Natural killer cell (primary cell): Measurements from ENCODE around the gene SPIRE1. TPM values are rescaled to one million over a fixed set of nuclear protein-coding genes. Genes with fewer than 3 reads are reported as not detected.
A peak's percentile ranks its signal among the peaks of the same experiment; 100 is the strongest.

ENCODE experiments used
- ATAC-seq, 3 donors: fragments of 150-1000 bp in 2 of 3; fragments of 200-7000 bp in 1 of 3; cut with Tn5 transposase; 1 replicate in 1 of 3; 2 replicates in 2 of 3; pipeline ENCODE4 v1.10.0; 2021; ENCODE audit warnings: mild to moderate bottlenecking in 2 of 3, moderate library complexity in 2 of 3
- DNase-seq, 2 donors: peaks; one replicate each; pipeline versions ENCODE4 v3.0.0 to v3.0.0-alpha.2; 2013 to 2021; ENCODE audit warnings: mixed read lengths in 1 of 2
- H3K27ac ChIP-seq: one replicate; pipeline ENCODE4 v1.5.1; 2013; ENCODE audit warnings: mild to moderate bottlenecking, low read length
- H3K27me3 ChIP-seq: one replicate; pipeline ENCODE4 v1.6.1; 2013; ENCODE audit warnings: low read length; ENCODE audit not compliant: control insufficient read depth, insufficient read depth
- H3K36me3 ChIP-seq: one replicate; pipeline ENCODE4 v1.6.1; 2013; ENCODE audit warnings: low read length; ENCODE audit not compliant: control insufficient read depth, insufficient read depth
- H3K4me1 ChIP-seq: one replicate; pipeline ENCODE4 v1.6.1; 2013; ENCODE audit warnings: low read length; ENCODE audit not compliant: control insufficient read depth, insufficient read depth
- H3K4me3 ChIP-seq: one replicate; pipeline ENCODE4 v1.5.1; 2013; ENCODE audit warnings: low read length
- H3K9me3 ChIP-seq: one replicate; pipeline ENCODE4 v1.6.1; 2013; ENCODE audit warnings: low read length; ENCODE audit not compliant: control insufficient read depth, insufficient read depth
- H3K27ac Mint-ChIP-seq, 2 donors: one replicate each; pipeline ENCODE4 v1.8.0; 2022; ENCODE audit warnings: mild to moderate bottlenecking in 2 of 2, mixed read lengths in 2 of 2, moderate library complexity in 1 of 2
- H3K27me3 Mint-ChIP-seq, 2 donors: one replicate each; pipeline ENCODE4 v1.8.0; 2022; ENCODE audit warnings: low read depth in 2 of 2, mixed read lengths in 2 of 2
- H3K36me3 Mint-ChIP-seq: one replicate; pipeline ENCODE4 v1.8.0; 2022; ENCODE audit warnings: mixed read lengths
- H3K4me1 Mint-ChIP-seq, 2 donors: one replicate each; pipeline ENCODE4 v1.8.0; 2022; ENCODE audit warnings: mixed read lengths in 2 of 2
- H3K4me3 Mint-ChIP-seq: one replicate; pipeline ENCODE4 v1.8.0; 2022; ENCODE audit warnings: mild to moderate bottlenecking, moderate library complexity, mixed read lengths
- H3K9me3 Mint-ChIP-seq, 2 donors: one replicate each; pipeline ENCODE4 v1.8.0; 2022; ENCODE audit warnings: mixed read lengths in 2 of 2
- CTCF ChIP-seq: fragments of 200-600 bp; IDR thresholded peaks from one replicate; pipeline ENCODE4 v1.8.0; 2022; ENCODE audit warnings: antibody characterized with exemption
- WGBS: methylation state at CpG from one replicate; pipeline ENCODE4 v1.1.7; 2013; ENCODE audit warnings: missing lambda C conversion rate; ENCODE audit not compliant: insufficient coverage; 5-methylcytosine and 5-hydroxymethylcytosine counted together
- intact Hi-C: fragments of 100-400 bp; cut with micrococcal nuclease; formaldehyde crosslinking; loops from one replicate; pipeline ENCODE4 v1.14.2; 2022
- total RNA-seq, 4 donors: library from RNA; stranded (reverse); fragments of 120-200 nt in 1 of 4; gene quantifications; one replicate each; pipeline versions ENCODE4 v1.2.3 to v1.2.4, GENCODE V29; 2013 to 2022

SPIRE1 gene
- total RNA-seq, 3 donors from 2014 or later (not counting 1 experiment from before 2014, with no cell fraction given), result 4.8 to 6.7 (median 5.4) TPM

- 89% methylated on average over 2 of the region's 3 CpGs for WGBS
- no peak overlapping the region for H3K4me3 ChIP-seq
- no peak overlapping the region for H3K4me3 Mint-ChIP-seq
- no peak overlapping the region for H3K27ac ChIP-seq
- ATAC-seq (no peak), DNase-seq (no peak)
- H3K36me3 Mint-ChIP-seq, result no peaks in the 10 kb centered on the region
- intact Hi-C loops, result no loop called here
- H3K4me1 Mint-ChIP-seq, result peaks cover 5 to 9% of the 10 kb centered on the region in 2 donors
- no peaks in the 10 kb centered on the region for H3K36me3 ChIP-seq
- H3K27me3 Mint-ChIP-seq, result peaks cover 16 to 19% of the 10 kb centered on the region in 2 donors
- H3K27ac Mint-ChIP-seq, result no peak overlapping the region
- H3K9me3 ChIP-seq, result no peaks in the 10 kb centered on the region
- peaks cover 18% of the 10 kb centered on the region for H3K4me1 ChIP-seq
- peaks cover 4% of the 10 kb centered on the region for H3K27me3 ChIP-seq
- TF ChIP-seq CTCF, result no peak
- no peaks in the 10 kb centered on the region for H3K9me3 Mint-ChIP-seq
These were observed 248.4 kb downstream of the SPIRE1 start for GRCh38 chr18:12409469-12409868.

GRCh38 chr18:12408247-12408869 is 249.5 kb downstream of the SPIRE1 start:
- intact Hi-C loops, result no loop called here
- H3K4me1 ChIP-seq, result peaks cover 18% of the 10 kb centered on the region
- no peak overlapping the region for H3K27ac Mint-ChIP-seq
- ATAC-seq (peak in 1 of 3 donors; percentile 2), DNase-seq (peak in 1 of 2 donors; percentile 34)
- H3K9me3 ChIP-seq, result no peaks in the 10 kb centered on the region
- H3K27me3 Mint-ChIP-seq, result peaks cover 23 to 28% of the 10 kb centered on the region in 2 donors
- no peaks in the 10 kb centered on the region for H3K36me3 Mint-ChIP-seq
- no peak overlapping the region for H3K27ac ChIP-seq
- H3K4me1 Mint-ChIP-seq, result peaks cover 5 to 9% of the 10 kb centered on the region in 2 donors
- no peak for TF ChIP-seq CTCF
- 17% methylated on average over 32 of the region's 32 CpGs for WGBS
- no peak overlapping the region for H3K4me3 ChIP-seq
- peaks cover 8% of the 10 kb centered on the region for H3K27me3 ChIP-seq
- H3K9me3 Mint-ChIP-seq, result no peaks in the 10 kb centered on the region
- no peaks in the 10 kb centered on the region for H3K36me3 ChIP-seq
- H3K4me3 Mint-ChIP-seq, result peak overlapping the region; percentile 37

GRCh38 chr18:12406371-12407111 is 251.4 kb downstream of the SPIRE1 start:
- ATAC-seq (no peak), DNase-seq (peak in 1 of 2 donors; percentile 9)
- H3K4me3 ChIP-seq, result no peak overlapping the region
- H3K9me3 ChIP-seq, result no peaks in the 10 kb centered on the region
- peaks cover 18% of the 10 kb centered on the region for H3K4me1 ChIP-seq
- H3K36me3 ChIP-seq, result no peaks in the 10 kb centered on the region
- H3K27ac Mint-ChIP-seq, result no peak overlapping the region
- WGBS, result 85% methylated on average over 19 of the region's 19 CpGs
- intact Hi-C loops, result no loop called here
- no peak for TF ChIP-seq CTCF
- H3K27ac ChIP-seq, result no peak overlapping the region
- no peaks in the 10 kb centered on the region for H3K36me3 Mint-ChIP-seq
- H3K27me3 ChIP-seq, result peaks cover 8% of the 10 kb centered on the region
- H3K4me3 Mint-ChIP-seq, result peak overlapping the region; percentile 85
- H3K27me3 Mint-ChIP-seq, result peaks cover 32 to 43% of the 10 kb centered on the region in 2 donors
- H3K4me1 Mint-ChIP-seq, result peaks cover 5 to 9% of the 10 kb centered on the region in 2 donors
- H3K9me3 Mint-ChIP-seq, result no peaks in the 10 kb centered on the region
